HCT116 (cell line): ENCODE data around the gene GALK1. TPM values are rescaled to one million over a fixed set of nuclear protein-coding genes. Genes with fewer than 3 reads are reported as not detected.
A peak's percentile ranks its signal among the peaks of the same experiment; 100 is the strongest.

Source experiments
- ATAC-seq: fragments of 200-7000 bp; cut with Tn5 transposase; 2 replicates; pipeline ENCODE4 v1.9.1; 2020; ENCODE audit warnings: mild to moderate bottlenecking, moderate library complexity
- BruUV-seq: library from RNA; stranded (reverse); fragments of 400-500 nt; replicated peaks from 2 replicates; lab custom pipeline; 2021; lab: Mats Ljungman, UMichigan
- CTCF ChIA-PET: fragments of 300-600 bp; sonication (Branson Sonifier 250); formaldehyde crosslinking; loops from one replicate; lab custom pipeline; 2021; ENCODE audit warnings: antibody characterized with exemption; lab: Charles Lee
- POLR2A ChIA-PET: fragments of 300-600, 350-600 bp; sonication (Branson Sonifier 250); formaldehyde crosslinking; loops from one replicate; lab custom pipeline; 2021; ENCODE audit warnings: antibody characterized with exemption; lab: Charles Lee
- RAD21 ChIA-PET, 2 experiments: fragments of 300-600 bp; sonication (Branson Sonifier 250); formaldehyde crosslinking; loops; one replicate each; lab custom pipeline; 2023; ENCODE audit warnings: low total read pairs in 2 of 2; ENCODE audit not compliant: uncharacterized antibody in 2 of 2, unreplicated experiment in 2 of 2, low non-redundant PET in 1 of 2; lab: Charles Lee
- DNase-seq: peaks from one replicate; pipeline ENCODE4 v3.0.0-alpha.2; 2010; ENCODE audit warnings: low read depth, low spot score
- H2AFZ ChIP-seq: fragments of 200-600 bp; shearing (Covaris generic), sonication (generic); 2 replicates; pipeline ENCODE4 v1.6.1; 2017; ENCODE audit warnings: low read depth, mixed run types, mixed read lengths, antibody characterized with exemption, low read length; ENCODE audit not compliant: poor library complexity, severe bottlenecking
- H3K27ac ChIP-seq: 2 replicates; pipeline ENCODE4 v1.5.1; 2012; ENCODE audit warnings: low read depth, low read length
- H3K27me3 ChIP-seq: fragments of 200-600 bp; sonication (generic); 2 replicates; pipeline ENCODE4 v1.6.1; 2016; ENCODE audit warnings: mixed run types, low read length, mixed read lengths; ENCODE audit not compliant: insufficient read depth
- H3K36me3 ChIP-seq, 2 experiments: fragments of 200-500 bp in 1 of 2; fragments of 200-600 bp in 1 of 2; sonication (Bioruptor generic) in 1 of 2; sonication (generic) in 1 of 2; 2 replicates each; pipeline versions ENCODE4 v1.5.1 to v1.6.1; 2014 to 2016; ENCODE audit warnings: low read length in 2 of 2, inconsistent platforms in 1 of 2, mixed read lengths in 1 of 2, mixed run types in 1 of 2; ENCODE audit not compliant: insufficient read depth in 2 of 2, control insufficient read depth in 1 of 2
- H3K4me1 ChIP-seq, 2 experiments: fragments of 200-600 bp in 1 of 2; sonication (generic) in 1 of 2; 2 replicates each; pipeline versions ENCODE4 v1.5.1 to v1.6.1; 2012 to 2017; ENCODE audit warnings: low read length in 2 of 2, inconsistent platforms in 1 of 2, mild to moderate bottlenecking in 1 of 2, mixed read lengths in 1 of 2, mixed run types in 1 of 2, moderate library complexity in 1 of 2; ENCODE audit not compliant: insufficient read depth in 2 of 2, control insufficient read depth in 1 of 2
- H3K4me2 ChIP-seq: fragments of 200-600 bp; sonication (generic); 2 replicates; pipeline ENCODE4 v1.6.1; 2017; ENCODE audit warnings: mixed run types, low read length, mixed read lengths
- H3K4me3 ChIP-seq, 2 experiments: fragments of 200-600 bp in 1 of 2; sonication (generic) in 1 of 2; replicated peaks in 1 of 2; 2 replicates each; pipeline ENCODE4 v1.5.1; 2011 to 2016; ENCODE audit warnings: low read length in 2 of 2, control low read depth in 1 of 2, low read depth in 1 of 2, mild to moderate bottlenecking in 1 of 2, mixed read lengths in 1 of 2, mixed run types in 1 of 2
- H3K79me2 ChIP-seq: fragments of 200-600 bp; sonication (generic); 2 replicates; pipeline ENCODE4 v1.6.1; 2017; ENCODE audit warnings: mild to moderate bottlenecking, mixed run types, low read length, moderate library complexity, mixed read lengths; ENCODE audit not compliant: insufficient read depth
- H3K9ac ChIP-seq: fragments of 200-600 bp; sonication (generic); 2 replicates; pipeline ENCODE4 v1.6.1; 2016; ENCODE audit warnings: low read length, mixed read lengths
- H3K9me2 ChIP-seq: fragments of 200-600 bp; sonication (generic), shearing (Covaris generic); 2 replicates; pipeline ENCODE4 v1.6.1; 2017; ENCODE audit warnings: mixed run types, mild to moderate bottlenecking, moderate library complexity; ENCODE audit not compliant: insufficient read depth
- H3K9me3 ChIP-seq, 2 experiments: fragments of 200-500 bp in 1 of 2; fragments of 200-600 bp in 1 of 2; sonication (Bioruptor generic) in 1 of 2; sonication (generic) in 1 of 2; 2 replicates each; pipeline ENCODE4 v1.6.1; 2014 to 2017; ENCODE audit warnings: low read length in 2 of 2, mixed read lengths in 2 of 2, inconsistent platforms in 1 of 2, low read depth in 1 of 2, mild to moderate bottlenecking in 1 of 2, mixed run types in 1 of 2, moderate library complexity in 1 of 2; ENCODE audit not compliant: control insufficient read depth in 1 of 2, insufficient read depth in 1 of 2
- H4K20me1 ChIP-seq: fragments of 200-600 bp; sonication (generic), shearing (Covaris generic); 2 replicates; pipeline ENCODE4 v1.6.1; 2017; ENCODE audit warnings: mixed run types, mild to moderate bottlenecking, moderate library complexity; ENCODE audit not compliant: insufficient read depth
- EGR1 ChIP-seq: IDR thresholded peaks from 2 replicates; pipeline ENCODE4 v1.6.1; 2012; ENCODE audit warnings: low read depth
- EZH2 ChIP-seq: fragments of 200-600 bp; sonication (generic); IDR thresholded peaks from 2 replicates; pipeline ENCODE4 v1.6.1; 2017; ENCODE audit warnings: antibody characterized with exemption, mixed run types
- FOSL1 ChIP-seq: IDR thresholded peaks from 2 replicates; pipeline ENCODE4 v1.6.1; 2012; ENCODE audit warnings: low read depth
- JUND ChIP-seq: IDR thresholded peaks from 2 replicates; pipeline ENCODE4 v1.6.1; 2012
- POLR2A ChIP-seq: IDR thresholded peaks from 2 replicates; pipeline ENCODE4 v1.7.0; 2011; ENCODE audit warnings: borderline replicate concordance; ENCODE audit not compliant: insufficient read depth, insufficient read length; ENCODE audit errors: extremely low read depth
- POLR2AphosphoS5 ChIP-seq: IDR thresholded peaks from 2 replicates; pipeline ENCODE4 v1.6.1; 2011; ENCODE audit warnings: mild to moderate bottlenecking, low read depth, low read length, moderate library complexity
- REST ChIP-seq: IDR thresholded peaks from 2 replicates; pipeline ENCODE4 v1.6.1; 2012; ENCODE audit warnings: low read depth
- SIN3A ChIP-seq: IDR thresholded peaks from 2 replicates; pipeline ENCODE4 v1.6.1; 2012; ENCODE audit warnings: low read depth
- SRF ChIP-seq: IDR thresholded peaks from 2 replicates; pipeline ENCODE4 v1.6.1; 2012; ENCODE audit warnings: low read depth
- TCF7L2 ChIP-seq: IDR thresholded peaks from 2 replicates; pipeline ENCODE4 v1.7.0; 2011; ENCODE audit warnings: borderline replicate concordance, inconsistent platforms; ENCODE audit not compliant: insufficient read depth, insufficient read length; ENCODE audit errors: extremely low read depth
- ZNF274 ChIP-seq: fragments of 200-500 bp; sonication (Bioruptor generic); IDR thresholded peaks from 2 replicates; pipeline ENCODE4 v1.6.1; 2014; ENCODE audit warnings: mild to moderate bottlenecking, low read depth, low read length, inconsistent platforms
- intact Hi-C: fragments of 100-400 bp; cut with micrococcal nuclease; formaldehyde crosslinking; loops from 2 replicates; pipeline ENCODE4 v1.10.0; 2022
- total RNA-seq: library from RNA; stranded (reverse); gene quantifications from one replicate; pipeline ENCODE4 v1.2.1, GENCODE V29; 2021; ENCODE audit not compliant: unreplicated experiment
- TF ChIP-seq, protein P1 (sequence below): IDR thresholded peaks from 2 replicates; pipeline ENCODE4 v1.6.1; 2012

The GALK1 gene
- total RNA-seq, 1 experiment from 2014 or later = 57.8 TPM

DNA sequence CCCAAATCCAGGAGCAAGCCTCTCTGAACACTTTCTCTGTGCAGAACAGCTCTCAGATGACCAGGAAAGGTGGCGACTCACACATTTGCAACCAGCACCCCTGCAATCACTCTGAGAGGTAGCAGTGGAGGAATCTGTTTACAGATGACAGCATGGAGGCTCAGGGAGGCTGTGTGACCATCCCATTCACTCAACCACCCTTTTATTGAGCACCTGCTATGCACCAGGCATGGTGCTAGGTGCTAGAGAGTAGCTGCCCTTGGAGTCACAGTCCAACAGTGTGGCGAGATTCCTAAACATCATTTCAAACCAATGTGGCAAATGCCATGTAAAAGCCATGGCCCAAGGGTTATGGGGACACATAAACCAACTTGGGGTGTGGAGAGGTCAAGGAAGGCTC, 45.3 kb downstream of the GALK1 start:
- Histone ChIP-seq H3K79me2 (peaks cover 34% of the 10 kb centered on the region), H3K36me3 (peaks cover 0 to 4% of the 10 kb centered on the region in 2 experiments; a peak in 1 of 4 replicates), H3K9ac (no peak overlapping the region), H4K20me1 (no peaks in the 10 kb centered on the region), H3K4me1 (peaks cover 27 to 43% of the 10 kb centered on the region in 2 experiments), H3K4me2 (peak overlapping the region; percentile 91), H3K4me3 (no peak overlapping the region), H3K27me3 (no peaks in the 10 kb centered on the region), H3K27ac (no peak overlapping the region; the same call in 1 of the 2 replicates), H2AFZ (no peak overlapping the region), H3K9me3 (no peaks in the 10 kb centered on the region), H3K9me2 (no peaks in the 10 kb centered on the region)
- RAD21 ChIA-PET = interaction anchor here in 1 of 2 experiments (0.9 kb wide), 1 partner anchor 36 kb away, joined by 3 read pairs; no protein-coding TSS in a partner anchor
- POLR2A ChIA-PET = interaction anchor here (0.8 to 3.8 kb wide), 7 partner anchors 10 to 60 kb away, joined by 3 to 45 read pairs (median 13); partner anchors contain the start of gene RECQL5
- no peak for ATAC-seq
- no peak for DNase-seq
- intact Hi-C loops = loop anchor here (2.0 kb wide), 1 partner anchor 13 kb away; no protein-coding TSS in a partner anchor
- BruUV-seq = no TSS peak
- TF ChIP-seq SIN3A (no peak), REST (no peak), FOSL1 (no peak), SRF (no peak), ZNF274 (no peak), TCF7L2 (no peak), EGR1 (no peak), JUND (no peak), POLR2A (no peak), EZH2 (no peak), POLR2AphosphoS5 (no peak)
- TF ChIP-seq, protein P1, sequence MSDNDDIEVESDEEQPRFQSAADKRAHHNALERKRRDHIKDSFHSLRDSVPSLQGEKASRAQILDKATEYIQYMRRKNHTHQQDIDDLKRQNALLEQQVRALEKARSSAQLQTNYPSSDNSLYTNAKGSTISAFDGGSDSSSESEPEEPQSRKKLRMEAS = no peak
- CTCF ChIA-PET = interaction anchor here (1.0 to 2.4 kb wide), 2 partner anchors 13 to 37 kb away, joined by 4 to 12 read pairs; no protein-coding TSS in a partner anchor
